Central memory CD4-positive, alpha-beta T cell (primary cell): Measurements from ENCODE around the gene MAP2K3.

Source experiments
- DNase-seq: peaks from one replicate; pipeline ENCODE4 v3.0.0; 2022
- total RNA-seq, 3 experiments: gene quantifications; one replicate each; lab custom pipeline; 2026; lab: John Stamatoyannopoulos, UW

Gene MAP2K3
- total RNA-seq: 33.0 to 187 (median 37.7) reads per million in 3 experiments

- peak; percentile 89 for DNase-seq
Measured at GRCh38 chr17:21284319-21285163, at the start of gene MAP2K3. Gene MAP2K3, plus strand, starts transcription at chr17:21284711. Its CDS starts 210 bp downstream, at chr17:21284921.

DNA sequence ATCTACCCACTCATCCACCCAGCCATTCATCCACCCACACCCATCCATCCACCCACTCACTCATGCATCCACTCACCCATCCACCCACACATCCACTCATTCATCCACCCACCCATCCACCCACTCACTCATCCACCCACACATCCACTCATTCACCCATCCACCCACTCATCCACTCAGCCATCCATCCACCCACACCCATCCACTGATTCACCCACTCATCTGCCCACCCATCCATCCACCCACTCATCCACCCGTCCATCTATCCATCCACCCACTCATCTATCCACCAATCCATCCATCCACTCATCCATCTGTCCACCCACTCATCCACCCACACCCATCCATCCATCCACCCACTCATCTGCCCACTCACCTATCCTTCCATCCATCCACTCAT is 48.6 kb upstream of the MAP2K3 start:
- DNase-seq: no peak

GRCh38 chr17:21239680-21240368 is 44.7 kb upstream of the MAP2K3 start:
- DNase-seq: no peak

DNA sequence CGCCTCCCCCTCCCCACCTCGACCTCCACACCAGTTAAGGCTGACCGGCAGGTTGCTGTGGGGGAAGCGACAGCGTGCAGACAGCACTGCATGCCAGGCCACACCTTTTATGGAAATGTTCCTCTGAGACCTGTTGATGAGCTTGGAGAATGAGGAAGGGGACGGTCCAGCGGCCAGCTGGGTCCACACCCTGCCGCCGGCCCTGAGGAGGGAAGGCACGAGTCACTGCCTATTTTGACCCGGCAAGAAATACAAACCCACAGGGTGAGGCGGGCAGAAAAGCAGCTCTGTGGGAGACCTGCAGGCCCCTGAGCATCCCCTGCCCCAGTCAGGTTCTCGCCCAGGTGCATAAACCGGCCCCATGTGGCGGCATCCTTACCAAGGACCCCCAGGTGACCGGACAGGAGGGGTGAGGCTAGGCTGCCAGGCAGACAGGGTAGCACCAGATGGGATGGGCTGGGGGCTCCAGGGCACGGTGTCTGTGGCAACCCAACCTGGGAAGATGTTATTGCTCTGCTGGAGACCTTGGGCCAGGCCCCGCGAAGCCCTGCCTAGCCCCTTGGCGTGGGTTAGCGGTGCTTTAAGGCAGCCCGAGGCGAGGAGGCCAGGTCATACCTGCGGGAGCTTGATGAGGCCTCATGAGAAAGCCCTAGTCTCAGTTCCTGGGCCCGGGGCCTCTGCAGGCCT is 44.0 kb upstream of the MAP2K3 start:
- no peak for DNase-seq

GRCh38 chr17:21241564-21241963 is 42.9 kb upstream of the MAP2K3 start:
- DNase-seq: no peak

GRCh38 chr17:21242026-21242697 is 42.3 kb upstream of the MAP2K3 start:
- no peak for DNase-seq

DNA sequence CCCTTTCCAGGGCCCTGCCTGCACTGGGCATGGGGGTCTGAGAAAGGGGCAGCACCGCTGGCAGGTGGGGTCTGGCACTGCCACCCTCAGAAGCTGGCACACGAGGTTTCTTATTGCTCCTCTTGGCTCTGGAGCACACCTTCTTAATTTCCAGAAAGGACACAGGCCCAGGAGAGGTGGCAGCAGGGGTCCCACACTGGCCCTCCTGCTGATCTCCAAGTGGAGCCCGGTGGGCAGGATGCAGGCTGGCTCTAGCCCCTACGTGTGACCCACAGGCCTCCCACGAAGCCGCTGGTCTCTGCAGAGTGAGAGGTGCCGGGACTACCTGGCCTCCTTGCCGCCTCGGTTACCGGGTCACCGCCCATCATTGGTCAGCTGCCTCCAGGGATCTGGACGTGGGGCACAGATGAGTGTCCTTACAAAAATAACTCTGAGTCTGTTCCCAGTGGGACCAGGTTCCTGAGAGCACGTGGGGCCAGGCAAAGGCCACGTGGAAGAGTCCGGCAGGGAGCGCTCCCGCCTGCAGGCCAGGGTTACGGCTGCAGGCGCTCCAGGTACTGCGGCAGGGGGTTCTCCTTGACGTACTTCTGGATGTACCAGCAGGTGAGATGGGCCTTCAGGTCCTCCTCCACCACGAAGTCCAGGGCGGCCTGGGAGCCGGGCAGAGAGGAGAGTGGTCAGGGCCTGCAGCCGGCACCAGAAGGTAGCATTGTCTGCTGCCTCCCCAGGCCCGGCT is 41.6 kb upstream of the MAP2K3 start:
- DNase-seq: no peak

- no peak for DNase-seq
Measured at GRCh38 chr17:21243516-21244303, 40.8 kb upstream of the MAP2K3 start.

GRCh38 chr17:21245639-21246084 is 38.8 kb upstream of the MAP2K3 start:
- DNase-seq: no peak

GRCh38 chr17:21246698-21247097 is 37.8 kb upstream of the MAP2K3 start:
- no peak for DNase-seq

DNA sequence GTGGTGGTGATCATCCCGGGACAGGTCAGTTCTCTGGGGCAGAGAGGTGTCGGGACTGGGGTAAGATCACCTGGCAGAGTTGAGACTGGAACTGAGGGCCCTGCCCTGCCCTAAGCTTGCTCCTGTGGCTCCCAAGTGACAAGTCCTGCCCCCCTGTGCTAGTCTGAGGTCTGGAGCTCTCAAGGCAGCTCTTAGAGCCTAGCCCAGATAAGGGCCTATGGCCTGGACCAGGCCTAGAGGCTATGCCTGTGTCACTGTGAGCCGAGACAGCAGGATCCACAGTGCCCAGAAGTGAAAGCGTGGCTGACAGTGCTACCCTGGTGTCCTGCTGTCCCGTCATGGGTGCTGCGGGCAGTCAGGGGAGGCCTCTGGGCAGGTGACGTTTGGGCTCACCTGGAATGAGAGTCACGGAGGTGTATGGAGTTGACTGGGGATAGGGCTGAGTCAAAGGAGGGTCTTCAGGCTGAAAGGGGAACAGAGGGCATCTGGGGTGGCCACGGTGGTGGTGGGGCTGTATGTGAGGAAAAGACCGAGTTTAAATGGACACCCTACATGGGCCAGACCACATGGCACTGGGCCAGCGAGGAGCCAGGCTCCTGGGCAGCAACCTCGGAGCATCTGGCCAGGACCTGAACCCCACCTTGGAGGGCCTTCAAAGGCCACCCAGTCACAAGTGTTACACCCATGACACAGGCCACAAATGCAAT is 36.8 kb upstream of the MAP2K3 start:
- no peak for DNase-seq

- DNase-seq: no peak
Measured at GRCh38 chr17:21248500-21248899, 36.0 kb upstream of the MAP2K3 start.

DNA sequence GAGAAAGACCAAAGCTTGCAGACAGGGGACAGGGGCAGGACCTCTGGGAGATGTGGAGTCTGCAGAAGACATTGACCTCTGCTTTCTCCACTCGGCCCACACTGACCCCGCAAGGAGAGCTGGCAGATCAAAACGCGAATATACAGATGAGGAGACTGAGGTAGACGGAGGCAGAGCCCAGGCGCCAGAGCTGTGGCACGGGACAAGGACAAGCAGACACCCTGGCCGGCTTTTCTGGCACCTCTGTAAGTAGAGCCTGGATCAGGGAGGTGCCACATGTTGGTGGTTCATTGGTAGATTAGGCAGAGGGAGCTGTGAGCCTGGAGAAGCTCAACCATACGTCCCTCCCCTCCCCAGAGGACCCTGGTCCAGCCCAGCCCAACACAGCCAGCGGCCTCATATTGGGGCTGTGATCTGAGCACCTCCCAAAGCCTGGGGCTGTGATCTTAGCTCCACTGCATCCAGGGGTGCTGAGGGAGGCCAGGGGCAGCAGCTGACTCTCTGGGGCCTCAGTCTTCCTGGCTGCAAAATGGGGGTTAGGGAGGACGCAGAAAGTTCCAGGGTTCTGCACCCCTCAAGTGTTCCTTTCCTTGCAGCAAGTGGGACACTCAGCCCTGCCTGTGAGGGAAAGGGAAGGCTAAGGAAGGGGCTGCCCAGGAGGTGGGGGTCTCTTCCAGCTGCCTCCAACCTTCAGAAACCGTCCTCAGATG is 35.3 kb upstream of the MAP2K3 start:
- DNase-seq: no peak

GRCh38 chr17:21249920-21250703 is 34.4 kb upstream of the MAP2K3 start:
- DNase-seq: no peak

GRCh38 chr17:21250854-21251253 is 33.7 kb upstream of the MAP2K3 start:
- DNase-seq: no peak

DNA sequence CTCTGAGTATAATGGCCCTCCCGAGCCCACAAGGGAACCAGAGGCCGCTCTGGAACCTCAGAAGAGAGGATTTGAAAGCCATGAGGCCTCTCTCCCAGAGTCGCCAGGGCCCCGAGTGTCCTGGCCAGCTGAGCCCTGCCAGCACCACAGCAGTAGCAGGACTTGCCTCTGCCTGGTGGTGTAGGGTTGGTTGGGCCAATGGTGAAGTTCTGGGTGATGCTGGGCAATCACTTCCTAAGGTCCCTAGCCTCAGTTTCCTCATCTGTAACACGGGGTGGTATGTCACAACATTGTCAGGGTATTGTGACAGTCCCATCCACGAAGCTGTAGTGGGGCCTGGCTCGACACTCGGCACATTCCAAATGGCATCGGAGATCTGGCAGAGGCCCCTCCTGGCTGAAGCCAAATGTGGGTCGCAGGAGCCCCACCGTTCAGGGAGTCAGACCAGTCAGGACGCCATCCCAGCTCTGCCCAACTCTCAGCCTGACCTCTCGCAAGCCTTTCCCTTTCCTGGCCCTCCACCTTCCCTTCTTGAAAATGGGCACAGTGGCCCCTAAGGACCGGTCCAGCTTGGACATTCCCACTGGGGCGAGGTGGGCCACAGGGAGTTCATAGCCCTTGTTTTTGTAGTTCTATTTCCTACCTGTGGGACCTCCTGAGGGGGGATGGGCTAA is 33.0 kb upstream of the MAP2K3 start:
- DNase-seq: no peak

DNA sequence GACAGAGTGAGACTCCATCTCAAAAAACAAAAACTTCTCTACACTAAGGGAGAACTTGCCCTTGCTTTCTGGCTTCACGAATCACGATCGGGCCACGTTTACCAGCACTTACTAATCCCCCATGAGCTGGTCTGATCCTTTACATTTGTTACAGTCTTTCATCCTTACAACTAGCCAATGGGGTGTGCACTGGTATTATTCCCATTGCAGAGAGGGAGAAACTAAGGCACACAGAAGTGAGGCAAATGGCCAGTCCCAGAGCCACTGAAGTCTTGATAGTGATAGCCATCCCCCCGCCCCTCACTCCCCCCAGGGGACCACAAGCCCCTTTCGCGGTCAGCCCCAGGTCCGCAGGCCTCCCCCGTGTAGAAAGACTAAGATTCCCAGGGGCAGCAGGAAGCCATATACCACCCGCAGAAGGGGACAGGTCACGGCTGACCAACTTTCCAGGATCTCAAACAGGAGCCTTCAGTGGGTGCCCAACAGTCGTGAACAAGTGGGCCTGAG is 32.2 kb upstream of the MAP2K3 start:
- DNase-seq: no peak
